ENCODE results near the gene TGFBR1. TPM values are rescaled to one million over a fixed set of nuclear protein-coding genes. Genes with fewer than 3 reads are reported as not detected.
"Not testable (repeated sequence)": the region's sequence is repeated elsewhere in the genome, so short reads cannot be mapped to it uniquely, and the experiment has no call there.

Gene TGFBR1
- total and polyA plus RNA-seq, 2 donors = 14.9 to 120 TPM

GRCh38 chr9:99192786-99193465 is 88.0 kb downstream of the TGFBR1 start:
- 76% methylated on average over 5 of the region's 5 CpGs for WGBS
- Histone ChIP-seq H3K27ac (ENCODE audit: low read depth) (no peak overlapping the region), H3K4me1 (ENCODE audit: insufficient read depth) (no peaks in the 10 kb centered on the region), H3K4me3 (ENCODE audit: low read depth, low read length) (no peak overlapping the region), H3K36me3 (ENCODE audit: insufficient read depth) (no peaks in the 10 kb centered on the region)
- no peak for DNase-seq (ENCODE audit: extremely low spot score)

- WGBS = 82% methylated on average over 2 of the region's 2 CpGs
- no peak overlapping the region for H3K4me3 ChIP-seq (ENCODE audit: low read depth, low read length)
- H3K36me3 ChIP-seq (ENCODE audit: insufficient read depth) = no peaks in the 10 kb centered on the region
- H3K27ac ChIP-seq (ENCODE audit: low read depth) = no peak overlapping the region
- no peak for DNase-seq (ENCODE audit: extremely low spot score)
- no peaks in the 10 kb centered on the region for H3K4me1 ChIP-seq (ENCODE audit: insufficient read depth)
These were observed 88.5 kb downstream of the TGFBR1 start for GRCh38 chr9:99193466-99193821.

GRCh38 chr9:99196484-99196883 is 91.6 kb downstream of the TGFBR1 start:
- 87% methylated on average over 5 of the region's 5 CpGs for WGBS
- not testable (repeated sequence) for H3K4me3 ChIP-seq (ENCODE audit: low read depth, low read length); H3K27ac ChIP-seq (ENCODE audit: low read depth); H3K4me1 ChIP-seq (ENCODE audit: insufficient read depth); H3K36me3 ChIP-seq (ENCODE audit: insufficient read depth); DNase-seq (ENCODE audit: extremely low spot score)

- Histone ChIP-seq H3K27ac (ENCODE audit: low read depth) (no peak overlapping the region), H3K36me3 (ENCODE audit: insufficient read depth) (no peaks in the 10 kb centered on the region), H3K4me3 (ENCODE audit: low read depth, low read length) (no peak overlapping the region), H3K4me1 (ENCODE audit: insufficient read depth) (no peaks in the 10 kb centered on the region)
- DNase-seq (ENCODE audit: extremely low spot score) = no peak
- WGBS = 95% methylated on average over 3 of the region's 3 CpGs
These were observed 92.3 kb downstream of the TGFBR1 start for GRCh38 chr9:99197124-99197630.

GRCh38 chr9:99197987-99198386 is 93.1 kb downstream of the TGFBR1 start:
- DNase-seq (ENCODE audit: extremely low spot score) = no peak
- 64% methylated on average over 9 of the region's 9 CpGs for WGBS
- no peaks in the 10 kb centered on the region for H3K36me3 ChIP-seq (ENCODE audit: insufficient read depth)
- no peak overlapping the region for H3K4me3 ChIP-seq (ENCODE audit: low read depth, low read length)
- H3K27ac ChIP-seq (ENCODE audit: low read depth) = no peak overlapping the region
- H3K4me1 ChIP-seq (ENCODE audit: insufficient read depth) = no peaks in the 10 kb centered on the region

GRCh38 chr9:99199938-99200539 is 95.1 kb downstream of the TGFBR1 start:
- 91% methylated on average over 8 of the region's 8 CpGs for WGBS
- Histone ChIP-seq H3K4me1 (ENCODE audit: insufficient read depth) (no peaks in the 10 kb centered on the region), H3K36me3 (ENCODE audit: insufficient read depth) (no peaks in the 10 kb centered on the region), H3K27ac (ENCODE audit: low read depth) (no peak overlapping the region), H3K4me3 (ENCODE audit: low read depth, low read length) (no peak overlapping the region)
- no peak for DNase-seq (ENCODE audit: extremely low spot score)

GRCh38 chr9:99201603-99202002 is 96.7 kb downstream of the TGFBR1 start:
- Histone ChIP-seq H3K36me3 (ENCODE audit: insufficient read depth) (no peaks in the 10 kb centered on the region), H3K27ac (ENCODE audit: low read depth) (no peak overlapping the region), H3K4me1 (ENCODE audit: insufficient read depth) (no peaks in the 10 kb centered on the region), H3K4me3 (ENCODE audit: low read depth, low read length) (no peak overlapping the region)
- DNase-seq (ENCODE audit: extremely low spot score) = no peak
- WGBS = 78% methylated on average over 5 of the region's 5 CpGs

Small RNA genes lying within 50 kb of the gene (small RNA-seq; reads per million reads assigned to genes)
- gene RN7SL794P (not detected), gene RNA5SP290 (not detected)

Other genes starting within 250 kb of the TGFBR1 start
- 136 TPM for gene COL15A1, start 161.2 kb upstream of the TGFBR1 start, total RNA-seq
- gene COL15A1, start 161.2 kb upstream of the TGFBR1 start, polyA plus RNA-seq = 42.0 TPM
- gene ALG2, start 116.8 kb downstream of the TGFBR1 start, total RNA-seq = 36.5 TPM
- 27.3 TPM for gene ALG2, start 116.8 kb downstream of the TGFBR1 start, polyA plus RNA-seq
- gene SEC61B, start 117.2 kb downstream of the TGFBR1 start, total RNA-seq = 65.0 TPM
- 176 TPM for gene SEC61B, start 117.2 kb downstream of the TGFBR1 start, polyA plus RNA-seq

Data from urinary bladder (tissue), 4 donors.